Left ventricle myocardium inferior (tissue), 1 donor: ENCODE data around the gene GRB10. TPM values are rescaled to one million over a fixed set of nuclear protein-coding genes. Genes with fewer than 3 reads are reported as not detected.

Source experiments
- DNase-seq: peaks from one replicate; pipeline ENCODE4 v3.0.0-alpha.2; 2020
- H3K27ac ChIP-seq: fragments of 200-600 bp; replicated peaks from 2 replicates; pipeline ENCODE4 v1.8.0; 2021
- H3K27me3 ChIP-seq: fragments of 200-600 bp; 2 replicates; pipeline ENCODE4 v1.8.0; 2021; ENCODE audit warnings: low read depth
- H3K36me3 ChIP-seq: fragments of 200-600 bp; 2 replicates; pipeline ENCODE4 v1.8.0; 2021
- H3K4me1 ChIP-seq: fragments of 200-600 bp; 2 replicates; pipeline ENCODE4 v1.8.0; 2021
- H3K4me3 ChIP-seq: fragments of 200-600 bp; 2 replicates; pipeline ENCODE4 v1.8.0; 2021; ENCODE audit warnings: mild to moderate bottlenecking, moderate library complexity
- H3K9me3 ChIP-seq: fragments of 200-600 bp; replicated peaks from 2 replicates; pipeline ENCODE4 v1.8.0; 2021
- intact Hi-C: fragments of 100-400 bp; cut with micrococcal nuclease; formaldehyde crosslinking; loops from one replicate; pipeline ENCODE4 v1.11.0; 2022
- total RNA-seq: library from RNA; stranded (reverse); fragmentation: NEBNext Ultra II Directional; extraction: Animal tissue kit (Norgen Biotek cat#: 25700); gene quantifications from one replicate; pipeline ENCODE4 v1.2.1, GENCODE V29; 2021
- TF ChIP-seq, protein P1 (sequence below): fragments of 200-600 bp; IDR thresholded peaks from 2 replicates; pipeline ENCODE4 v1.8.0; 2021; ENCODE audit warnings: antibody characterized with exemption, mild to moderate bottlenecking, borderline replicate concordance
- donor health status: DM: no; HTN: yes; CAD: no; lungs with severe emphysema.

GRB10 gene
- total RNA-seq, 1 donor from 2014 or later: 40.6 TPM

DNA sequence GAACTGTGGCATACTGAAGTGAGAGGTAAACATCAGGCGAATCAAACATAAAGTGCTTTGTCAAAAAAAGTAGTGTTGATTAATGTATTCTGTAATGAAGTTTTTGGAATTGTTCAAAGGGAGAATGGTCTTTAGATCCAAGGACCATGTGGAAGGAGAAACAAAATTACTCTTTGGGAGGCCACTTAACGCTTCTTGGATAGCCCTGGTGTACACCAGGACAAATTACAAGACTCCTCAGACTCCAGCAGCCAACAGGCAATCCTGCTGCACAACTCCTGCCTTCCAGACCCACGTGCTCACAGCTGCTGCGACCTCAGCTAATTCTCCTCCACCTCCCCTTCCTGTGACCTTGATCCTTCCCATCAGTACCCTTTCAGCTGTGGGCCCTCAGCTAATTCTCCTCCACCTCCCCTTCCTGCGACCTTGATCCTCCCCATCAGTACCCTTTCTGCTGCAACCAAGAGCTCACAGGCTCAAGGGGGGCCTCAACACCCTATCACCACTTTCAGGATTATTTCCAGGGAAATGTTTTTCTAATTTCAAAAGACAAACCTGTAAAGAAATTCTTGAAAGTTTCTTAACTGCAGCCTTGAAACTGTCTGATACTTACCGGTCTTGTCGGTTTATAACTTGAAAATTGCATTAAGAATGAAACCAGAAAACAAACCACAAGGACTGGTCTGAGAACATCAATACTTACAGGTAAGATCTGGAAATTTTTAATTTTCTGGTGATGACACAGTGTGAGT, 187.8 kb downstream of the GRB10 start:
- no peak for DNase-seq
- intact Hi-C loops: loop anchor here (10.0 kb wide), 1 partner anchor 130 kb away; no protein-coding TSS in a partner anchor
- H3K36me3 ChIP-seq: peaks cover 67% of the 10 kb centered on the region
- H3K4me1 ChIP-seq: no peaks in the 10 kb centered on the region
- TF ChIP-seq, protein P1, sequence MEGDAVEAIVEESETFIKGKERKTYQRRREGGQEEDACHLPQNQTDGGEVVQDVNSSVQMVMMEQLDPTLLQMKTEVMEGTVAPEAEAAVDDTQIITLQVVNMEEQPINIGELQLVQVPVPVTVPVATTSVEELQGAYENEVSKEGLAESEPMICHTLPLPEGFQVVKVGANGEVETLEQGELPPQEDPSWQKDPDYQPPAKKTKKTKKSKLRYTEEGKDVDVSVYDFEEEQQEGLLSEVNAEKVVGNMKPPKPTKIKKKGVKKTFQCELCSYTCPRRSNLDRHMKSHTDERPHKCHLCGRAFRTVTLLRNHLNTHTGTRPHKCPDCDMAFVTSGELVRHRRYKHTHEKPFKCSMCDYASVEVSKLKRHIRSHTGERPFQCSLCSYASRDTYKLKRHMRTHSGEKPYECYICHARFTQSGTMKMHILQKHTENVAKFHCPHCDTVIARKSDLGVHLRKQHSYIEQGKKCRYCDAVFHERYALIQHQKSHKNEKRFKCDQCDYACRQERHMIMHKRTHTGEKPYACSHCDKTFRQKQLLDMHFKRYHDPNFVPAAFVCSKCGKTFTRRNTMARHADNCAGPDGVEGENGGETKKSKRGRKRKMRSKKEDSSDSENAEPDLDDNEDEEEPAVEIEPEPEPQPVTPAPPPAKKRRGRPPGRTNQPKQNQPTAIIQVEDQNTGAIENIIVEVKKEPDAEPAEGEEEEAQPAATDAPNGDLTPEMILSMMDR: no peak
- no peak overlapping the region for H3K27ac ChIP-seq
- no peaks in the 10 kb centered on the region for H3K9me3 ChIP-seq
- H3K27me3 ChIP-seq: no peaks in the 10 kb centered on the region
- no peak overlapping the region for H3K4me3 ChIP-seq

DNA sequence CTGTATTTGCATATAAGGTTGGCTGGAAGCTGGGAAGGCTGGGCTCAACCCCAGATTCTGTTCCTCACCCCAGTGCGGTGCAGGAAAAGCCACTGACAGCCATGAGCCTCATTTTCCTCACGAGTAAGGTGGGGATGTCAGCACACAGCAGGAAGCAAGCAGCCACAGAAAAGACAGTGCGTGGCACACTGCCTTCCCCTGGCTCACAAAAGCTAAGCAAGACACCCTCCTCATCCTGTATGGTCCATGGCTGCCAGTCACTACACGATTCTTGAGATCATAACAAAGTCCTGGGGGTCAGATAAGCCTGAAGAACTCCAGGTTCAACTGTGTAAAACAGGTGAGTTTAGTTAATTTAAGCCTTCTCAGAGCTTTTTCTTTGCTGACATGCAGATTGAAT, 188.6 kb downstream of the GRB10 start:
- TF ChIP-seq, protein P1: no peak
- no peaks in the 10 kb centered on the region for H3K27me3 ChIP-seq
- no peak overlapping the region for H3K4me3 ChIP-seq
- no peak overlapping the region for H3K27ac ChIP-seq
- H3K9me3 ChIP-seq: no peaks in the 10 kb centered on the region
- H3K36me3 ChIP-seq: peaks cover 61% of the 10 kb centered on the region
- H3K4me1 ChIP-seq: no peaks in the 10 kb centered on the region
- intact Hi-C loops: loop anchor here (10.0 kb wide), 1 partner anchor 129 kb away; no protein-coding TSS in a partner anchor
- no peak for DNase-seq

DNA sequence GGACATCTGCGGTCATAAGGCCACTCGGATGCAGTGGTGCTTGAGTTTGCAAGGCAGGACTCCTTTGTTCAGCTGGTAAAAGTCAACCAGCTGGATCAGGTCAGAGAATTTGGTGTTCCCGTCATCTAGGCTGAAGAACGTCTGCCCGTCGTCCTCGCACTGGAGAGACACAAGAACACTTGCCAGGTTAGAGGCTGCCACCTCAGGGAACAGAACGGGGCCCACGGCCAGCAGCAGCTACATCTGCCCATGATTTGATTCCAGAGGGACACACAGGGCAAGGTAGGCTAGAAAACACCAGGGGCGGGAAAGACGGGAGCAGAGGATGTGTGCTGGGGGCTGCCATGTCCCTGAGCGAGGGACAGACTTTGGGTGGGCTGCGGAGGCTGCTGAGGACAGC, 189.8 kb downstream of the GRB10 start:
- intact Hi-C loops: loop anchor here (10.0 kb wide), 1 partner anchor 128 kb away; no protein-coding TSS in a partner anchor
- Histone ChIP-seq H3K4me1 (no peaks in the 10 kb centered on the region), H3K9me3 (no peaks in the 10 kb centered on the region), H3K4me3 (no peak overlapping the region), H3K27me3 (no peaks in the 10 kb centered on the region), H3K36me3 (peaks cover 49% of the 10 kb centered on the region), H3K27ac (no peak overlapping the region)
- TF ChIP-seq, protein P1: no peak
- DNase-seq: no peak

DNA sequence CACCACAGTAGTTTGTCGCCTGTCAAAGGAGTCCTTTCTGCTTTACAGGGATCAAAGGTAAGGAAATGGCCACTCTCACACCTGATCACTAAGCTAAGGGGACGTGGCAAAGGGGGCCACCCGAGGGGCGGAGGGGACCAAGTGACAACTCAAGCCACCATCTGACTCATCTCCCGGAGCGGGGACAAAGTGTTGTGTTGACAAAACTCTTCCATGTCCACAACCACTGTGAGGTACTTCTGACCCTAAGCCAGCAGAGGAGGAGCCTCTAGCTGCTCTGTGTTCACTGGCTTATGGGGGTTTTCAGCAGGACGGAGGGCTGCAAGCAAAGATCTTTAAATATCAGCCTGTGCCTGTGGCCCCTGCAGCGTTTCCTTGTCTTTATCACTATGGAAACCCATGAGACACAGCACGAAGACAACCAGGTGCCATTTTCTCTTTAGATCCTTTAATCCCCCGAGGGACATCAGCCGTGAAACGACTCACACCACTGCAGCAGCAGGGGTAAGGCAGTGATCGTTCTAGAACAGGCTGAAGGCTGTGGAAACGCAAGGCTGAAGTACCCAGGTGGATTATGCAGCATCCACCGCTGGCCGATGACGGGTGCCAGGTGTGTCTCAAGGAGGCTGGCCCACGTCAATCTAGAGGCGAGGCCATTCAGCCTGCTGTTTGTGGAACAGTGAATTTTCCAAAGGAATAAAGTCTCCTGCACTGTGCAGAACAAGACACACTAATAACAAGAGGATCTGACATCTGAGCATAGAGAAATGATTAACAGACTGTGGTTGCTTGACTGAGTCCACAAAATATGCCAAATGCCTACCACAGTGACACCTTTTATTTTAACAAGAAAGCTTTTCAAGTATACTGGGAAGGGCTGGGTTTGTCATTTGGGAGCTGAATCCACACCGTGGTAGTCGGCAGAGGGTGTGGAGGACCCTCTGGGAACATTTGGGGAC, 190.9 kb downstream of the GRB10 start:
- no peak overlapping the region for H3K27ac ChIP-seq
- intact Hi-C loops: loop anchor here (10.0 kb wide), 1 partner anchor 127 kb away; no protein-coding TSS in a partner anchor
- no peak for DNase-seq
- no peaks in the 10 kb centered on the region for H3K4me1 ChIP-seq
- TF ChIP-seq, protein P1: no peak
- H3K27me3 ChIP-seq: no peaks in the 10 kb centered on the region
- no peak overlapping the region for H3K4me3 ChIP-seq
- H3K36me3 ChIP-seq: peaks cover 39% of the 10 kb centered on the region
- no peaks in the 10 kb centered on the region for H3K9me3 ChIP-seq

DNA sequence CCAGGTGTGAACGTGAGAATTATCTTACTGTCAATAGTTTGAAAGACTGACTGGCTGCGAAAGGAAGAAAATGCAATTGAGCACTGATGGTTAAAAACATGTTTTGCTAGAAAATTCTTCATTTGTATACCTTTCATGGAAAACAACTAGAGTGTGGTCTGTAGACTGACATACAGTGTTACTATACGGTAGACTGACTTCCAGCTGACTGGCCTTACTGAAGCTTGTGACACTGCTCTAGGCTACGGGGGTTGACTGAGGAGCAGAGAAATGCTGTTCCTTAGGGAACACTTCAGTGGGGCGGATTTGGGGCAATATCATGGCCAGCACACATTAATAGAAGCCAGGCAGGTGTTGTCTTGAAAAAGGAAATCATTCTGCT, 191.6 kb downstream of the GRB10 start:
- no peak for DNase-seq
- Histone ChIP-seq H3K36me3 (peaks cover 39% of the 10 kb centered on the region), H3K27me3 (no peaks in the 10 kb centered on the region), H3K9me3 (no peaks in the 10 kb centered on the region), H3K27ac (no peak overlapping the region), H3K4me1 (no peaks in the 10 kb centered on the region), H3K4me3 (no peak overlapping the region)
- intact Hi-C loops: loop anchor here (10.0 kb wide), 1 partner anchor 126 kb away; no protein-coding TSS in a partner anchor
- TF ChIP-seq, protein P1: no peak
